ENCODE measurements around the gene MEFV.

The MEFV gene

DNA sequence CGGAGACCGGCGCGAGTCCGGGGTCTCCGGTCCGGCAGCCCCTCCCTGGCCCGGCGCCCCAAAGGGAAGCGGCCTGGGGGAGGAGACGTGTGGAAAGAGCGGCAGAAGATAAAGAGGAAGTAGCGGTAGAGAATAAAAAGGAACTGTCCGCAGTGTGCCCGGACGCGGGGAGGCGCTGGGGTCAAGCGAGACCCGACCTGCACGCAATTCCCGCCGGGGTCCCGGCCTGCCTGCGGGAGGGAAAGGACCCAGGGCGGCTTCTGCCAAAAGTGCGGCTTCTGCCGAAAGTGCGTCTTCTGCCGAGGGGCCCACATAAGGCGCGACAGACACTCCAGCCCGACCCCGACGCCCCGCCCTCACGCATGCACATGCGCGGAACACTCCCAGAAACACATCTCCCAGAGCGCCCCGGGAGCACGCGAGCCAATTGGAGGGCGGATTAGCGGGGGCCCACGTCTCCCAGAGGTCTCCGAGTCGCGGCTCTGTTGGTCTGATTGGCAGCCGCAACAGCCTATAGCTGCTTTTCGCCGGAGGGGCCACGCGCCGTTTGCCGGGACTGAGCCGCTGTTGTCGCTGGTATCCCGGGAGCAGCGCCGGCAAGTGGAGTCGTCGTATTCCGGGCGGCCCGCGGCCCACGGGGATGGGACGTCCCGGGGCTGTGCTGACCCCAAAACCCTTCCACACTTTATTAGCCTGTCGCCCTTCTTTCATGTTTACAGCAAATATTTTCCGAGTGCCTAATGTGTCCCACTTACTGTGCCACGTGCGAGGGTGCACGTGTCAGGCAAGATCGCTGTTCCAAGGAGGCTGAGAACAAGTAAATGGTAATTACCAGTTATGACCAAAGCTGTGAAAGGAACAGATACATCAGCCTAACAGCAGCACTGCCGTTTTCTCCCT lies 8.0 kb upstream of the MEFV start:
- DNase-seq, result peak; percentile 98 to 99

DNA sequence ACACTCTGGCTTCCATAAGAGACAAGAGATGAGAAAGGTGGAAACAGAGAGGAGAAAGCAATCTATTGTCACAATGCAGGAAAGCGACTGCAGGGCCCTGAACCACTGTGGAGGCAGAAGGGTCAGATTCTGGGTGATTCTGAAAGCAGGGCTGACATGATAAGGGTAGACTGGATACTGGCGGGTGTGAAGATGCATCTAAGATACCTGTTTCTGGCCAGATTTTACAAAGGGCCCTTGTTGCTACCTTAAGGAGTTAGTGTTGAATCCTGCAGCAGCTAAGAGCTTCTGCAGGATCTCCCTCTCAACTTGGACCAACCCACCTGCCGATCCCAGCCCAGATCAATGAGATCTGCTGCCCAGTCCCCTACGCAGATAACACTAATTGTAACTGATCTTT lies 6.1 kb upstream of the MEFV start:
- no peak for DNase-seq

DNA sequence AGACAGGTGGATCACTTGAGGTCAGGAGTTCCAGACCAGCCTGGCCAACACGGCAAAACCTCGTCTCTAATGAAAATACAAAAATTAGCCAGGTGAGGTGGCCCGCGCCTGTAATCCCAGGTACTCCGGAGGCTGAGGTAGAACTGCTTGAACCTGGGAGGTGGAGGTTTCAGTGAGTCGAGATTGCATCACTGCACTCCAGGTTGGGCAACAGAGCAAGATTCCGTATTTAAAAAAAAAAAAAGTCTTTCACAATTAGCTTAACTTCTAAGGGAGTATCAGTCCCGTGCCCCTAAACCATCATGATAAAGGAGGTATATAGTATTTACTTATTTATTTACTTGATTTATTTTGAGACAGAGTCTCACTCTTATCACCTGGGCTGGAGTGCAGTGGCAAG lies 3.4 kb upstream of the MEFV start:
- no peak for DNase-seq

DNA sequence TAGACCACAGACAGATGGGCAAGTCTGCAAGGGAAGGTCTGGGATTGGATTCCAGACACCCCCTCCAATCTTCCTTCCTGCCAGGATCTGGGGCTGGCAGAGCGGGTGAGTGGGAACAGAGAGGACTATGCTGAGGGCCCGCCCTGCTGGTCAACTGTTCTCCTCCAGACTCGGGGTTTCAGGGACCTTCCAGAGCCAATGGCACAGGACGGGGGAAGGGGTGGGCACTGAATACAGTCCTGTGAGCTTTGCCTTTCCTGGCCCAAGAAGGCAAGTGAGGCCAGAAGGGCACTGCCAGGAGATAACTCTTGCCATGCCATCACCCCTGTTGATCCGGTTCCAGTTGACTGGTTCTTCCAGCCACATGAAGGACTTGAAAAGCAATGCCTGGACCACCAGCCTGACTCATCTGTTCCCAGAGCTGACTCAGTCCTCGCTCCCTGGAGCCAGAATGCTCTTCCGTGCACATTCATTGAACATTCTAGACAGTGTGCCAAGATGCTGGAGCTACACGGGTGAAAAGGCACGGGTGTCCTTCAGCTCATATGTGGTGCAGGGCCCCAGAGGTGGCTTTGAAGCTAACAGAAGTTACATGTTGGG lies 533 bp upstream of the MEFV start:
- no peak for DNase-seq

DNA sequence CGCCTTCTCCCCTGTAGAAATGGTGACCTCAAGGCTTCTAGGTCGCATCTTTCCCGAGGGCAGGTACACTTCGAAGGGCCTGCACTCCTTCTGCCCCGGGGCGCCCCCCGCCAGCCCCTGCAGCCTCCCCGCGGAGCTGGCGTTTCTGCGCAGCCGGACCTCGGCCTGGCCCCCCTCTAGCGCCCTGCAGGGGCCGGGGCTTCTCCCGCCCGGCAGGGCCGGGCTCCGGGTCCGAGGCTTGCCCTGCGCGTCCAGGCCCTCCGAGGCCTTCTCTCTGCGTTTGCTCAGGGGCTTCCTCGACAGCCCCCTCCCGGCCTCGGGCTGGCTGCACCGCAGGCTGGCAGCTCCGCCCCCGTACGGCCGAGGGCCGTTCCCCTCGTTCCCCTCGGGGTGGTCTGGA lies 2.1 kb downstream of the MEFV start:
- DNase-seq, result no peak

DNA sequence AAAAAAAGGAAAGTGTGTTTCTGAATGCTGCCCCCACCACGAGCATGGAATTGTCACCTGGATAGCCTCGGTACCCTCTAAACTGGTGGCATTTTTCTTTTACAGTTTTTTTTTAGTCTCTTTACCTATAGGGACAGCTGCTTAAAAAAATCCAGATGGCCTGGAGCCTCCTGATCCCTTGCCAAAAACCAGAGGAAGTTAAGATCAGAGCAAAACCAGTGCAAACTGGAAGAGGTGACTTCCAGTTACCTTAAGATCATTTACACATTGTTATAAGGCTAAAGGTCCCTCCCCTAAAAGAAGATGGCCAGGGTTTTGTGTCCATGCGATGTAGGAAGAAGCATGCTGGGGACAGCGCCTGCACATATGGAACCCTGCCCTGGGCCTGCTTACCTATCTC lies 3.5 kb downstream of the MEFV start:
- no peak for DNase-seq

DNA sequence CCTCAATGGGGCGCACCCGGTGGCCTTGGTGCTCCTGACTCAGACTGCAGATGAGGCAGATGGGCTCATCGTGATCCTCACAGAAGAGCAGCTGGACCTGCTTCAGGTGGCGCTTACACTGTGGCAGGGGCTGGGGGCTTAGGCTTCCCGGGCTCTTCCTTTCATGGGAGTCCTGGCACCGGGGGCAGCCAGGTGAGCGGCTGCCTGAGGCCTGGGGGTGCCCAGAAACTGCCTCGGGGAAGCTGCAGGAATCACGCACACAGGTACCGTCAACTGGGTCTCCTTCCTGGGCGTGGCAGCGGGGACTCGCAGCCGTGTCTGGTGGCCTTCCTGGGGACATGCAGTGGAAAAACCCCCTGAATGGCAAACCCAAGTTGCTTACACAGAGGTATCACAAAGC lies 7.0 kb downstream of the MEFV start:
- no peak for DNase-seq

DNA sequence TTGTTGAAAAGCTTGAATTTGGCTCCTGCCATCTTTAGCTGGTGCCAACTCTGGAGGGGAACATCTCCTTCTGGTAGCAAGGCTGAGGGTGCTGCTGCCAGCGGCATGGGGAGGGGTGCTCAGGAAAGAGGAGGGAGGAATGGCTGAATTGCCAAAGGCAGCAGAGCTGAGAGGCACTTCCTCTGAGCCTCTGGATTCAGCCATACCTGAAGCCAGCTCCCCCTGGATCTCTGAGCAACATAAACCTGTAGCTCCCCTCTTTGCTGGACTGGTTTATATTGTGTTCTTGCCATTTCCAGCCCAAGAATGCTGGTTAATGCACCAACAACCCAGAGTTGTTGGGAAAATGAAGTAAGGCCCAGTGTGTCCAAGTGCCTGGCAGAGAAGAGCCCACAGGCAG lies 7.4 kb downstream of the MEFV start:
- no peak for DNase-seq

DNA sequence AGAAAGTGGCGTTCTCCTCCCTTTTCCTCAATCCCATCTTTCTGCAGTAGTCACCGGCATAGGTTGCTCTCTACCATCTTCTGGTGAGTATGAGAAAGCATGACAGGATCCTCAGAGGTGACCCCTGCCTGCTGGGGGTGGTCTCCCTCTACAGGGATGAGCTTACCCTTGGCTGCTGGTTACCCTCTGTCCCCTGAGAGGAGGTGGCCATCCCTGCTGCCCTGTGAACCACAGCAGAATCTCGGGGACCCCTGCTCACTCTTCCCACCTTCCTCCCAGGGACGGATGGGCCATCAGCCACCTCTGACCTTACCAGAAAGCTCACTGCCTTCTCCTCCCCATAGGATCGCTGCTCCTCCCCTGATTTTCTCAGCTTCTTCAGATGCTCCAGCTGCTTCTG lies 7.8 kb downstream of the MEFV start:
- DNase-seq, result no peak

DNA sequence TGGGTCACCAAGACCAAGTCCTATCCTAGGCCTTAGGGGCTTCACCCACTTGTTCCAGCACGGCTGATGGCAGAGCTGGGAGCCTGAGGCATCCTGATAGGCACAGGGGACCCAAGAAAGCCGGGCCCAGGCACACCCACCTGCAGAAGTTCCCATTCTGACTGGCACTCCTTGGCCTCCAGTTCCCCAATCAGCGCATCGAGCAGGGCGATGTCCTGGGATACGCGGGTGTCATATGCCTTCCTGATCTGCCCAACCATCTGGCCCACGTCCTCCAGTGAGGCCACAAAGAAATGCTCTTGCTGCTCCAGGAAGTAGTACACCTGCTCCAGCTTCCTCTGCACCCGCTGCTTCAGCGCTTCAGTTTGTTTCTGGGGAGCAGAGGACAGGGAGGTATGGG lies 9.6 kb downstream of the MEFV start:
- DNase-seq, result no peak

DNA sequence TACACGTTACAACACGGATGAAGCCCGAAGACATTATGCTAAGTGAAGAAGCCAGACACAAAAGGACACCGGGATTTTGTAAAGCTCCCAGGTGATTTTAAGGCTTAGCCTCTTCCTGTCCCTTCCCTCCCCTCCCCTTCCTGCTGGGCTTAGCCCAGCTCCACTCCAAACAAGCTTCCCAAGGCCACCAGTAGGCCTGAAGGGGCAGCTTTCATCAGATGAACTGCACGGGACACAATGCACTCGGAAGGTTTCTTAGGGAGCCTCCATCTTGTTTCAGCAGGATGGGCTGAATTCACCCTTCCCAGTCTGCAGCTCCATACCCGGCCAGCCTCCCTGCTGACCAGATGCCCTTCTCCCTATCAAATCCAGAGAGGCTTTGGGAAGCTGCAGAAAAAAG lies 10.4 kb downstream of the MEFV start:
- no peak for DNase-seq

DNA sequence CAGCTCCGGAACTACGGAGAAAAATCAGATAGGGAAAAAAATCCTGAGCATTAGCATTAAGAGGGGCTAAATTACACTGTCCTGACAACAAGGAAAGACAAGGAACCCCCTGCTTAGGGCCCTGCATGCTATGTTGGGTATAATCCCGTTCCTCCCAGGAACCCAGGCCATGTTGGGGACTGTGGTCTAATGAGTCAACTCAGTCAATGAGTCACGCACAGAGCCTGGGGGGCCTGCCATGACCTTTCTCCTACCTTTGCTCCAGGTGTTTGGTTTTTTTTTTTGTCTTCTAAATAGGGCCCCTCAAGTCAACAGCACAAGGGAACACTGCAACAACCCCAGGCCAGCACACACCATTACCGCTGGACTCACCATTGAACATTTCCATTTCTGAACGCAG lies 12.6 kb downstream of the MEFV start:
- DNase-seq, result no peak

DNA sequence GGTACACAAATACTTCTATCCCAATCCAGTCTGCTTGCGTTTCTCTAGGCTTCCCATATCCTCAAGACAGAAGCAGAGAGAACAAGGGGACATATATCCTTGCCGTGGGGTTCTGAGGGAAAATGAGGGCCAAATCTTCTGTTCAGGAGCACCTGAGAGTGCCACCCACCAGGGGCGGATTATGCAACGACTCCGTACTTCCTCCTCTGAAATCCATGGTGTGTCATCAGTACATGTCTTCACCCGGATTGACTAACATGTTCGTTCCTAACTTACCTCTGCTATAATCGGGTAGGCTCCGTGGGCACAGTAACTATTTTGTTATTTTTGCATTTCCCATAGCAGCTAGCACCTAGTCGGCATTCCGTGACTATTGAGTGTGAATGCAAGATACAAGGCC lies 13.7 kb downstream of the MEFV start:
- no peak for DNase-seq

DNA sequence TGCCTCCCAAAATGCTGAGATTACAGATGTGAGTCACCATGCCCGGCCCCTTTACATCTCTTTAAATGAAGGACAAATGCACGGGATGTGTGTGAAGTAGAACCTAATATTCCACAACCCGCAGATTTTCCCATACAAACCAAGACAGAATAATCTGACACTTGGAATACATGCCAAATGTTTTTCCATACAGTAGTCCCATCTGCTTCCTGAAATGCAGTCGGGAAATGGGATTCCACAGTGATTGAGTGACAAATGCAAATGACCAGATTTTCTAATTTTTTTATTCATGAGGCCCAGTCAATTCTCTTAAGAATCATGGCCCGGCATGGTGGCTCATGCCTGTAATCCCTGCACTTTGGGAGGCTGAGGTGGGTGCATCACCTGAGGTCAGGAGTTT lies 14.7 kb downstream of the MEFV start:
- no peak for DNase-seq

DNA sequence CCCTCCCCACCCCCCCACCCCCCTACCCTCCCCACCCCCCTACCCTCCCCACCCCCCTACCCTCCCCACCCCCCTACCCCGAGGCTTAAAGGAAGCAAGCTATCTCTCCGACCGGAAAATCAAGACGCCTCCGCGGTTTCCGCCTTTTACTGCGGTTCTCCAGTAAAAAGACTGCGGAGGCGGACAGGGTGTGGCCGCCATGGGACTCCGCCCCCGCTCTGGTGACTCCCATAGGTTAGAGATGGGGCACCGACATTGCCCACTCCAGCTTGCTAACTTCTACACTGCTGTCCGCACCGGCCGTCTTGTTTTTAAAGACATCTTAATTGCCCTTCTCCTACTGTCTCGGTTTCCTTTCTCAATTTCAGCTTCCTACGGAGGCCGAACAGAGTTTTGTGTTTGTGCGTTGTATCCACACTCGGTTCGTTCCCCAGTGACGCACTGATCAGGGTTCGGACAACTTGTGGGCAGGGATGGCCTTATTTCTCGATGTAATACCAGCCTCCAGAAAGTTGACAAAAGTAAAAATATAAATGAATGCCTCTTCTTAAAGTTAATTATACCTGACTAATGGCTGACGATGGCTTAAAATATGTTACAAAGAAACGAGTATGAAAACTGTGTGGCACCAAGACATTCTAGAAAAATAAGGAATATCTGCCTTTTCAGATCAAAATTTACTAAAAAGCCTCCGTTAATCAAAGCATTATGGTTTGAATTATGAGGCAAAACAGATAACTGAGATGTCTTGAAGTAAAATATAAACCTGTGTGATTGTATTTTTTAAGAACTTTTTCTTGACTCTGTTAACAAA lies 20.4 kb downstream of the MEFV start:
- DNase-seq, result peak; percentile 41 to 76

DNA sequence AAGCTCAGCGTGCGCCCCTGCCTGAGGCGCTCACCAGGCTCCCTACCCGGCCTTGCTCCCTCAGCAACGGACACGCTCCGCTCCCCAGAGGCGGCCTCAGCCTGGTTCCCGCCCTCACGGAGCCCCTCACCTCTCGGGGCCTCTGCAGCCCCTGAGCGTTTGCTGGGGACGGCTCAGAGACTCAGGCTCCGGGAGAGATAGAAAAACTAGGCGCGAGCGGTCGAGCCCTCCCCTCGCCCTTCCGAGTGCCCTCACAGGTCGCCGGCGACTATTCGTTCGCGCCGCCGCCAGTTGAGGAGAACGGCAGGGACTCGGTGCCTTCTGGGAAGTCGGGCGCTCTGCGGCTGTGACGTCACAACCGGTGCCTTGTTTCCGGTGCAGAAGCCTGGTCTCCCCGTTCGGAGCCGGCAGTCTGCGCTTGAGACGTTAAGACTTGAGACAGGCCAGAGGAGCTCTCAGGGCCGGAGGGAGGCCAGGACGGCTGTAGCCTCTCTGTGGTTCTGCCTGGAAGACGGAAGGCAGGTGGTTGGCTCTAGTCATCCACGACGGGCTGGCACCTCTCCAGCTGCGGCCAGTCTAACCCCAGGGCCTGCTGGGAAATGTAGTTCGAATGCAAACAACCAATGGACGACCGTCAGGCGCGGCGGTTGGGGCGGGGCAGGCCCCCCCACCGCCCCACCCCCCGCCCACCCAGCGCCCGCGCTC lies 21.4 kb downstream of the MEFV start, which contains the start of gene ZNF200:
TSS of gene ZNF200 (minus strand) at position 302 of the 705 bp plus-strand sequence. CDS start 1,403 bp downstream, outside the sequence.
- DNase-seq, result peak; percentile 94 to 97

DNA sequence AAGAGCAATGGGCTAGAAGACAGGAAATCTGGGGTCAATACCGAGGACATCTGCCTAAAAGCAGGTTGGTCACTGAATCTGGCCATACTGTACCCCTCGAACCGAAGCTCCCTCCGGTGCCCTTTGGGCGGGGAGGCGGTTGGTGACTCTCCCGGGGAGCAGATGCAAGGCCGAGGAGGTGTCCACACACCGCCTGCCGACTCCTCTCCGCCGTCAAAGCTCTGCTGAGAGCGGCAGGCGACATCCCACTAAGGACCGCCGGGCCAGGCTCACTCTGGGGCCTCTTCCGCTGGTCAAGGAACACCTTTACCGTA lies 21.9 kb downstream of the MEFV start:
- DNase-seq, result no peak

DNA sequence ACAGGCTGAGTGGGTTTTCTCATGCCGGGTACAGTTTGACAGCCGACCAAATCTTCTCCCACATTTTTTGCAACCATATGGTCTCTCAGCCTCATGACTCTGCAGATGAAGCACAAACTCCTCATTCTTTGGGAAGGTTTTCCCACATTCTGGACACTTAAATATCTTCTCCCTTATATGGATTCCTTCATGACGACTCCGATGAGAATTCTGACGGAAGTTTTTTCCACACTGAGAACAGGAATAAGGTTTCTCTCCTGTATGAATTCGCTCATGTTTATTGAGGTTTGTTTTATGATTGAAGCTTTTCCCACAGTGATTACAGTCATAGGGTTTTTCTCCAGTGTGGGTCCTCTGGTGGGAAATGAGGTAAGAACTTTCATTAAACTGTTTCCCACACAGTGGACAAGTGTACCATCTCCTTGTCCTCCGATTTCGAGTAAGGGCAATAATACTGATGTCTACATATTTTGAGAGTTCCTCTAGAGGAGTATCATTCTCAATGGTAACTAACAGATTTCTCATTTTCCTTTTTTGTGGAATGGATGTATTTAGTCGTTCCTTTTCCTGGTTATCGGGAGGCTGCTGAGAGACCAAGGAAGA lies 32.4 kb downstream of the MEFV start:
- DNase-seq, result no peak

DNA sequence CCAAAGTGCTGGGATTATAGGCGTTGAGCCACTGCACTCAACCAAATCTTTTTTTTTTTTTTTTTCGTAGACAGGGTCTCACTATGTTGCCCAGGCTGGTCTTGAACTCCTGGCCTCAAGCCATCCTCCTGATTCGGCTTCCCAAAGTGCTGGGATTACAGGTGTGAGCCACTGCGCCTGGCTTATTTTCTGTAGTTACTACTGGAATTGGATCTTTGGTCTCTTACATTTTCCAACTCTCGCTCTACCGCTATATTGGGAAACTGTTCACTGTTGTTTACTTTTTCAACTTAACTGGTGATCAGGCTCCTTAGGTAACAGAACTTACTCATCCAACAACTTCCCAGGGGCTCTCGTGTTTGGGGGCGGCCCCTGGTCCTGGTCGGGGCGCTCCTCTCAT lies 35.6 kb downstream of the MEFV start:
- no peak for DNase-seq

DNA sequence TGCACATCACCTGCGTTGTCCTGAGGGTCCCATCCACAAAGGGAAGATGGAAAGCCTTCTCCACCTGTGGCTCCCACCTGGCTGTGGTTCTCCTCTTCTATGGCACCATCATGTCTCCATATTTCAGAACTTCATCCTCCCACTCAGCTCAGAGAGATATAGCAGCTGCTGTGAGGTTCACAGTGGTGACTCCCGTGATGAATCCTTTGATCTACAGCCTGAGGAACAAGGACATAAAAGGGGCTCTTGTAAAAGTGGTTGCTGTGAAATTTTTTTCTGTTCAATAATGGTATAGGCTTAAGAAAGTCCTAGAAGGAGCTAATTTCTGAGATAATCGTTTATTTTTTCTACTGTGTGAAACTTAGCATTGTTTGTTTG lies 40.2 kb downstream of the MEFV start:
- no peak for DNase-seq

DNA sequence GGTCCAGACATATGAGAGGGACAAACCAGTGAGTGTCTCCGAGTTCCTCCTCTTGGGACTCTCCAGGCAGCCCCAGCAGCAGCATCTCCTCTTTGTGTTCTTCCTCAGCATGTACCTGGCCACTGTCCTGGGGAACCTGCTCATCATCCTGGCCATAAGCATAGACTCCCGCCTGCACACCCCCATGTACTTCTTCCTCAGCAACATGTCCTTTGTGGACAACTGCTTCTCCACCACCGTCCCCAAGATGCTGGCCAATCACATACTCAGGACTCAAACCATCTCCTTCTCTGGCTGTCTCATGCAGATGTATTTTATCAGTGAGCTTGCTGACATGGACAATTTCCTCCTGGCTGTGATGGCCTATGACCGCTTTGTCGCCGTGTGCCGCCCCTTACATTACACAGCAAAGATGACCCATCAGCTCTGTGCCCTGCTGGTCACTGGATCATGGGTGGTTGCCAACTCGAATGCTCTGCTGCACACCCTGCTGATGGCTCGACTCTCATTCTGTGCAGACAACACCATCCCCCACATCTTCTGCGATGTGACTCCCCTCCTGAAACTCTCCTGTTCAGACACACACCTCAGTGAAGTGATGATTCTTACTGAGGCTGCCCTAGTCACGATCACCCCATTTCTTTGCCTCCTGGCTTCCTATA lies 40.7 kb downstream of the MEFV start:
- DNase-seq, result no peak

DNA sequence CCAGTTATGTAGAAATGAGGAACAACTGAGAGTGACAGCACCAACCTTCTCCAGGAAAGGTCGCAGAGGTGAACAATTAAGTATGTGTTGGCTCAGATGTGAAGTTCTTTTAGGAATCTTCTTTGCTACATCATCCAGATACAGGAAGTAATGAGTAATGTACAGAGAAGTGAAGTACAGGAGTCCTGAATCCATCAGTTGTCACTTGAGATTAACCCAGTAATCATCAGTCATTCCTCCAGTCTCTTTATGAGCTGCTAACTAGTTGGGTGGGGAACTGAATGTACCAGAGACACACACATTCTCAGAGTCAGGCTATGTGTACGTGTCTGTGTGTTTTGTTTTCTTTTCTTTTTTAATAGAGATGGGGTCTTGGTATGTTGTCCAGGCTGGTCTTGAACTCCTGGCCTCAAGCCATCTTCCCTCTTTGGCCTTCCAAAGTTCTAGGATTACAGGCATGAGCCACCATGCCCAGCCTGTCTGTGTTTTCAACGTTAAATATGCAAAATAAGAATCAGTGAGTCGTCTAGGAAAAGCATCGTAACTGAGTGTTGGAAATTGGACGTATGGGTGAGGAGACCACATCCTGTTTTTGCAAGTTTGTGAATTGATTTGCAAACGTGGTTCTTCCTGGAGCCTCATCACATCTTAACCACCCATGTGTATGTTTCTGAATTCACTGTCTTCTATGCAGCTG lies 41.4 kb downstream of the MEFV start:
- DNase-seq, result no peak

Data from NCI-H1930 (cell line).